ENCODE measurements around the gene ACSL1. TPM values are rescaled to one million over a fixed set of nuclear protein-coding genes. Genes with fewer than 3 reads are reported as not detected.

Gene ACSL1
- polyA plus RNA-seq, 2 of the 4 experiments (the other 2 are of a cell fraction) = 10.0 to 12.4 TPM

DNA sequence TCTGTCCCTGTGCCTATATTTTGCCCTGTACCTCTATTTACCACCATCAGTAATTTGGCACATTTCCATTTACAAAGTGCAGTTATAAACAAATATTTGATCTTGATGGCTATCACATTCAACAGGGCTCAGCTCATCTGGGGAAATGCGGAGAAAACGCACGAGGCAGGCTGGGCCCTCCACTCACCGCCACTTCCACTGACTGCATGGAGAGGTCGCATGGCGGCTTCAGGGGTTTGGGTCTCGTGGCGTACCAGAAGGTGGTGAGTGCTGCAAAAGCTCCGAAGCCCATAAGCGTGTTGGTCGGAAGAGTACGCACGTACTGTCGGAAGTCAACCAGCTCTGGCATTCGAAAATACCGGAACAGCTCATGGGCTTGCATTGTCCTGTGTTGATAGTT, 22.6 kb downstream of the ACSL1 start:
- Histone ChIP-seq H3K4me2 (no peak overlapping the region), H3K9me3 (no peaks in the 10 kb centered on the region), H3K27ac (no peak overlapping the region), H3K4me3 (no peak overlapping the region), H3K4me1 (peaks cover 21% of the 10 kb centered on the region)
- ChIA-PET POLR2A (no interaction called here), CTCF (no interaction called here)
- WGBS (ENCODE audit: missing lambda C conversion rate) = 94% methylated on average over 16 of the region's 16 CpGs
- DNase-seq (ENCODE audit: low read depth in 1 of 2, low spot score in 1 of 2) (no peak), FAIRE-seq (no peak), ATAC-seq (no peak)
- TF ChIP-seq TFCP2L1 (CRISPR knock-in tag; IDR thresholded peaks at IDR 0.05) (no peak), RARB (CRISPR knock-in tag; IDR thresholded peaks at IDR 0.05) (no peak), EHF (CRISPR knock-in tag; IDR thresholded peaks at IDR 0.05) (no peak), ZSCAN20 (CRISPR knock-in tag; IDR thresholded peaks at IDR 0.05) (no peak), NFE2L2 (conservative IDR thresholded peaks at IDR 0.05; ENCODE audit: low read length) (no peak), TP53 (CRISPR knock-in tag; IDR thresholded peaks at IDR 0.05) (no peak), CBX2 (IDR thresholded peaks at IDR 0.05; ENCODE audit: borderline replicate concordance, low read depth) (no peak), JUN (IDR thresholded peaks at IDR 0.05) (no peak), MAZ (IDR thresholded peaks at IDR 0.05; ENCODE audit: borderline replicate concordance, low read depth, low read length) (no peak), KDM1A (IDR thresholded peaks at IDR 0.05; ENCODE audit: low read depth) (no peak), BHLHE40 (IDR thresholded peaks at IDR 0.05; ENCODE audit: low read depth, low read length) (no peak), EHMT2 (IDR thresholded peaks at IDR 0.05; ENCODE audit: low read depth) (no peak), SREBF2 (IDR thresholded peaks at IDR 0.05) (no peak), HOXA7 (CRISPR knock-in tag; IDR thresholded peaks at IDR 0.05) (no peak)
- TF ChIP-seq, protein P1, sequence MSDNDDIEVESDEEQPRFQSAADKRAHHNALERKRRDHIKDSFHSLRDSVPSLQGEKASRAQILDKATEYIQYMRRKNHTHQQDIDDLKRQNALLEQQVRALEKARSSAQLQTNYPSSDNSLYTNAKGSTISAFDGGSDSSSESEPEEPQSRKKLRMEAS (IDR thresholded peaks at IDR 0.05) = no peak

DNA sequence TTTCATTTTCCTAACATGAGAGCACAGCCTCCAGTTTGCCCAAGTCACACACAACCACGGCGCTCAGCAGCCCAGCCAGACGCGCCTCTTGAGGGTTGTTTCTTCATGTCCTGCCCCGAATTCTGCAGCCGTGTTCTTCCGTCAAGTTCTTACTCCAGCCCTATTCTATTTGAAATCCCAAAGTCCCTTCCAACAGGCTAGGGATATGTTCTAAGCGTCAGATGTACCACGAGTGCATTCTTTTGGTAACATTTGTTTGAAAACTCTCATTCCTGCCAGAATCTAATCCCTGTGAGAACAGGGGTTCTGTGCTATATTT, 23.1 kb downstream of the ACSL1 start:
- FAIRE-seq = no peak
- Histone ChIP-seq H3K9me3 (no peaks in the 10 kb centered on the region), H3K4me2 (no peak overlapping the region), H3K27ac (no peak overlapping the region), H3K4me3 (no peak overlapping the region), H3K4me1 (peaks cover 17% of the 10 kb centered on the region)
- ChIA-PET CTCF (no interaction called here), POLR2A (no interaction called here)
- DNase-seq (ENCODE audit: low read depth in 1 of 2, low spot score in 1 of 2) = no peak
- TF ChIP-seq HOXA7 (CRISPR knock-in tag; IDR thresholded peaks at IDR 0.05) = no peak
- TF ChIP-seq EHF (CRISPR knock-in tag; IDR thresholded peaks at IDR 0.05) = no peak
- no peak for TF ChIP-seq ZFP36 (IDR thresholded peaks at IDR 0.05; ENCODE audit: borderline replicate concordance, partially characterized antibody)
- TF ChIP-seq FOSL2 (IDR thresholded peaks at IDR 0.05) = no peak
- TF ChIP-seq FOSL2 (CRISPR knock-in tag; IDR thresholded peaks at IDR 0.05) = no peak
- no peak for TF ChIP-seq NFE2L2 (conservative IDR thresholded peaks at IDR 0.05; ENCODE audit: low read length)
- no peak for TF ChIP-seq GATA3 (IDR thresholded peaks at IDR 0.05; ENCODE audit: borderline replicate concordance)
- TF ChIP-seq, protein P2, sequence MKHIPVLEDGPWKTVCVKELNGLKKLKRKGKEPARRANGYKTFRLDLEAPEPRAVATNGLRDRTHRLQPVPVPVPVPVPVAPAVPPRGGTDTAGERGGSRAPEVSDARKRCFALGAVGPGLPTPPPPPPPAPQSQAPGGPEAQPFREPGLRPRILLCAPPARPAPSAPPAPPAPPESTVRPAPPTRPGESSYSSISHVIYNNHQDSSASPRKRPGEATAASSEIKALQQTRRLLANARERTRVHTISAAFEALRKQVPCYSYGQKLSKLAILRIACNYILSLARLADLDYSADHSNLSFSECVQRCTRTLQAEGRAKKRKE (CRISPR knock-in tag; IDR thresholded peaks at IDR 0.05; ENCODE audit: low read depth) = no peak
- TF ChIP-seq HDAC2 (IDR thresholded peaks at IDR 0.05) = no peak
- TF ChIP-seq, protein P3, sequence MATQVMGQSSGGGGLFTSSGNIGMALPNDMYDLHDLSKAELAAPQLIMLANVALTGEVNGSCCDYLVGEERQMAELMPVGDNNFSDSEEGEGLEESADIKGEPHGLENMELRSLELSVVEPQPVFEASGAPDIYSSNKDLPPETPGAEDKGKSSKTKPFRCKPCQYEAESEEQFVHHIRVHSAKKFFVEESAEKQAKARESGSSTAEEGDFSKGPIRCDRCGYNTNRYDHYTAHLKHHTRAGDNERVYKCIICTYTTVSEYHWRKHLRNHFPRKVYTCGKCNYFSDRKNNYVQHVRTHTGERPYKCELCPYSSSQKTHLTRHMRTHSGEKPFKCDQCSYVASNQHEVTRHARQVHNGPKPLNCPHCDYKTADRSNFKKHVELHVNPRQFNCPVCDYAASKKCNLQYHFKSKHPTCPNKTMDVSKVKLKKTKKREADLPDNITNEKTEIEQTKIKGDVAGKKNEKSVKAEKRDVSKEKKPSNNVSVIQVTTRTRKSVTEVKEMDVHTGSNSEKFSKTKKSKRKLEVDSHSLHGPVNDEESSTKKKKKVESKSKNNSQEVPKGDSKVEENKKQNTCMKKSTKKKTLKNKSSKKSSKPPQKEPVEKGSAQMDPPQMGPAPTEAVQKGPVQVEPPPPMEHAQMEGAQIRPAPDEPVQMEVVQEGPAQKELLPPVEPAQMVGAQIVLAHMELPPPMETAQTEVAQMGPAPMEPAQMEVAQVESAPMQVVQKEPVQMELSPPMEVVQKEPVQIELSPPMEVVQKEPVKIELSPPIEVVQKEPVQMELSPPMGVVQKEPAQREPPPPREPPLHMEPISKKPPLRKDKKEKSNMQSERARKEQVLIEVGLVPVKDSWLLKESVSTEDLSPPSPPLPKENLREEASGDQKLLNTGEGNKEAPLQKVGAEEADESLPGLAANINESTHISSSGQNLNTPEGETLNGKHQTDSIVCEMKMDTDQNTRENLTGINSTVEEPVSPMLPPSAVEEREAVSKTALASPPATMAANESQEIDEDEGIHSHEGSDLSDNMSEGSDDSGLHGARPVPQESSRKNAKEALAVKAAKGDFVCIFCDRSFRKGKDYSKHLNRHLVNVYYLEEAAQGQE (IDR thresholded peaks at IDR 0.05) = no peak
- no peak for TF ChIP-seq HOXB13 (CRISPR knock-in tag; IDR thresholded peaks at IDR 0.05; ENCODE audit: low read depth)
- no peak for TF ChIP-seq KDM1A (IDR thresholded peaks at IDR 0.05; ENCODE audit: low read depth)
- TF ChIP-seq HOXB5 (CRISPR knock-in tag; IDR thresholded peaks at IDR 0.05) = no peak
- ATAC-seq = no peak
- 95% methylated on average over 9 of the region's 9 CpGs for whole genome bisulfite sequencing (ENCODE audit: missing lambda C conversion rate)

Data from A549 (cell line).